ENCODE data around the gene ADCY2.
A peak's percentile ranks its signal among the peaks of the same experiment; 100 is the strongest.

The ADCY2 gene

DNA sequence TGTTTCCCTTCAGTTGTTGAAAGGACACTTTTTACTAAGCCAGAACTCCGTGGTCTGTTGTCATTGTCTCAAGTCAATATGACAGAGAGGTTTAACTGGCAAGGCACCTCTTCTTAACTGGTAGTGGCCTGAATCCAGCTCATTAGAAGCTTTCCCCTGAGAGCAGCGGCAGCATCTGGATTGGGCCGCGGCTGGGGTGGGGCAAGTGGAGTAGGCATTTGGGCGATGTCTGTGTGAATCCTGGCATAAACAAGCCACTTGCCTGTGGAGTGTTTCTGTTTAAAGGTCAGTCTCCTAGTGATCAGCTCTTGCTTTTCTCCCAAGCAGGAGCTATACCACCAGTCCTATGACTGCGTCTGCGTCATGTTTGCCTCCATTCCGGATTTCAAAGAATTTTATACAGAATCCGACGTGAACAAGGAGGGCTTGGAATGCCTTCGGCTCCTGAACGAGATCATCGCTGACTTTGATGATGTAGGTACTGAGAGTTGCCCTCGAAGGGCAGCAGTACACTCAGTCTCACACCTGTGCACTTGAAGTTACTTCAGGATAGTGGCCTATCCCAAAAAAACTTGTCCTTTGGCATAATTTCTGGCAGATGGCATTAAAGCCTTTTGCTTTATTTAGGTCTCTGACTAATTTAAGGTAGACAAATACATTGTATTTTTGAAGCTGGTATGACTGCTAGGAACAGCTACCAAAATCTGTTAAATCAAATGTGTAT is 406.1 kb downstream of the ADCY2 start:
- DNase-seq: no peak

DNA sequence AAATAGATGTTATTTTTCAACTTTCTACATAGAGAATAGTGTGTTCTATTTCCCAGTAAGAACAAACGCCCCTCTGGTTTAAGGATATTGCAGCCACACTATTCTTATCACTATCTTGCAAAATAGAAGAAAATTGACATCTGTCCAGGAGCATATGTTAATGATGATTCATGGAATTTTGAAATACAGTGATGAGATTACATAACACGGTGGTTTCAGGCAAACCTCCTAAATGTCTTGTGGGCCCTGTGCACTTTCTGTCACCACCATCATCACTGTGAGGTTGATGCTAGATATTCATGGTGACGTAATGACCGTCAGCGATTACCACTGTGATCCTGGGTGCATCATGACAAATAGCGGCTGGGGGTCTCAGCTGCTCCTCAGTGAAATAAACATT is 406.9 kb downstream of the ADCY2 start:
- DNase-seq: no peak

DNA sequence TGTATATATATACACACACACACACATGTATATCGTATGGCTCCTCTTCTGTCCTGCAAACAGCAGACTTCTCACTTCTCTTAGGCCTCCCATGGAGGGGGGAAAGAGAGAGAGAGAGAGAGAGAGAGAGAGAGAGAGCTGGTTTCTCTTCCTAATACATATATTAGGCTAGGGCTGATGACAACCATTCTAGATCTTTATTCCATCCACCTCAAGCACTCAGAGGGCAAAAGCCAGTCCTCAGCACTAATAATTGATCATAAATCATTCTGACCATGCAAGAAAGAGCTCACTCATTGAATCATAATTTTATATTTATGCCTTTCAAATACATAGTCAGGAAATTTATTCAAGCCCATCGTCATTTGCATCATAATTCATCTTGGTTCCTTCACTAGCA is 408.0 kb downstream of the ADCY2 start:
- DNase-seq: no peak

DNA sequence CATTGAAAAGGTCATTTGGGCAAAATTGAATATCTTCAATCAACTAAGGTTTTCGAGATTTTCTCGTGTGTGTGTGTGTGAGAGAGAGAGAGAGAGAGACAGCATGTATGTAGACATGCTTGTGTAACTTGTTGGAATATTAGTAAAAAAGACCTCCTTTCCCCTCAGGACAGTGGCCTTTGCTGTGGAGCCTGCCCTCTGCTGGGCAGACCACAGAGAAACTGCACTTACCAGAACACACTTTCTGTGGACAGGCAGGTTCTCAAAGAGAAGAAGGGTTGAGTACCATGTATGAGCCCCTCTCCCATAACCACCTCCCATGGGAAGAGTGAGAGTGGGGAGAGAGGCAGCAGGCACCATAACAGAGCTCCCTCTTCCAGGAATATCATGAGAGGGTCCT is 409.4 kb downstream of the ADCY2 start:
- DNase-seq: no peak

DNA sequence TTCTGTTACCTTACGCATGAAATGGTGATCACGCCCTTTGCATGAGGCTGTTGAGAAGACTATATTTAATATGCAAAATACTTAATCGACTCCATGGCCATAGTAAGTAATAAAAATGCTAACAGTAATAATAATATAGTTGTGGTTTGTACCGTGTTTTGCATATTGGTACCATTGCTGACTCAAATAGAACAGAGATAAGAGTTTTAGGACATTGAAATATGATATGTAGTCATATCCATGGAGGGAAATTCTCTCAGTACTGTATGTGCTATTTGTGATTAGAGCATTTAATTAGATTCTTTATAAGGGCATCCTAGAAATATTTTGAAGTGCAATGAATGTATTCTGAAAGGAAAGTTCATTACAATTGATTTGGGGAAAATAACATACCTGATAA is 413.1 kb downstream of the ADCY2 start:
- no peak for DNase-seq

DNA sequence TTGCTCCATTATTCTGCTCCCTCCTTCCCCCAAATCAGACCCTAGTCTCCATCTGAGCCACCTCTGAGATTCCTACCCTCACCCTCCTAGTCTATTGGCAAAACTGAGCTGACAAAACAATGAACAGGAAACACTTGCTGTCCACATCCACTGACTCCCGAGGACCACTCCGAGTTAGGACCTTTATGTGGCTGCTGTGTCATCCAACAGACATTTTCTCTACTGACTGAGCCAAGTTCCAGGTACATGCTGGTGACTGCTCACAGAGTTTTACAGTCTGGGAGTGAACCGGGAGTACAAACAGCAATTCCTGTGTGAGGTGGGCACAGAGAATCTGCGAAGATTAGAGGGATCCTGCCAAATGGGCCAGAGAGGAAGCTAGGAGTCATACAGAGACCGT is 415.8 kb downstream of the ADCY2 start:
- DNase-seq: no peak

DNA sequence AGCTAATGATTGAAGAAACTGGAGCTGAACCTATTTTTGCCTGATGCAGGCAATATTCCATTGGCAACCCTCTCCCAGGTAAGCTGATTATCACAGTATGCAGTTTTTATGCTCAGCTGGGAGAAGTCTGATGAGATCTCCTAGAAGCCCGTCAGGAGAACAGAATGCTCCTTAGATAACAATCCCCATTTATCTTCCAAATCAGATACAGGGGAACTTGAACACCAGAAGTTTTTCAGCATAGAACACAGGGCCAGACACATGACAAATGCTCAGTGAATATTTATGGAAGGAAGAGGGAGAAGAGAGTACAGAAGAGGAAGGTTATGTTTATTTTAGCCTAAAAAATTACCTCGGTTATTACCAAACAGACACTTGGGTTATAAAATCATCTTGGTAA is 417.1 kb downstream of the ADCY2 start:
- DNase-seq: no peak

DNA sequence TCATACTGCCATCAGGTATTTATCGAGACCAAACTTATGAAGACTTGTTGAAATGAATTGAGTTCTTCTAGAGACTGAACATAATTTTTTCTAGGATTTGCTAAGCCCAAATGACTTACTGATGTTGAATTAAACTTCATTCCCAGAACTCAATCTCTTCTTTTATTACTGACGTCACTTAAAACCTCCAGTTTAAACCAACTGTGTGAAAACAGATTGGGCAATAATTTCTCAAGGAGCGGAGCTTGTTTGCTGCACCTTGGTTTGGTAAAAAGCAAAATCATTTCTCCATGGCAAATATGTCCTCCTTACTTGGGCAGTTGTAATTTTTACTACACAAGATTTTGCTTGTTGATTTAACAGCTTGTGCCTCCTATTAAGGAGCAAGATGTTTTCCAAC is 417.6 kb downstream of the ADCY2 start:
- DNase-seq: no peak

DNA sequence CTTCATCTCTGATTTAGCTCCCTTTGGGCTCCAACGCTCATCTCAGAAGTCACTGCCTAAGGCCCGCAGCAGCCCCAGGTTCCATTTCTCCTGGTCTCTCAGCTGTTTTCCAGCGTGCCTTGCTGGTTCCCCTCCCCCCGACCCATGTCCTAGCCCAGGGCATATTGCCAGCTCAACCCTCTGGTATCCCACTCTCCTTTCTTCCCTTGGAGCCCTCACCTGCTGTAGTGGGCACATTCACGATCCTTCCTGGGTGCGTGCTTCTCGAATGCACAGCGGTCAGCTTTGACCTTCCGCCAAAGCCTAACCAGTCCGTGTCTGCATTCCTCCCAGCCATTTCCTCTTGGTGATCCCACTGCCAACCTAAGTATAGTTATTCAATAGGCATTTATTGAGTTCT is 418.9 kb downstream of the ADCY2 start:
- no peak for DNase-seq

DNA sequence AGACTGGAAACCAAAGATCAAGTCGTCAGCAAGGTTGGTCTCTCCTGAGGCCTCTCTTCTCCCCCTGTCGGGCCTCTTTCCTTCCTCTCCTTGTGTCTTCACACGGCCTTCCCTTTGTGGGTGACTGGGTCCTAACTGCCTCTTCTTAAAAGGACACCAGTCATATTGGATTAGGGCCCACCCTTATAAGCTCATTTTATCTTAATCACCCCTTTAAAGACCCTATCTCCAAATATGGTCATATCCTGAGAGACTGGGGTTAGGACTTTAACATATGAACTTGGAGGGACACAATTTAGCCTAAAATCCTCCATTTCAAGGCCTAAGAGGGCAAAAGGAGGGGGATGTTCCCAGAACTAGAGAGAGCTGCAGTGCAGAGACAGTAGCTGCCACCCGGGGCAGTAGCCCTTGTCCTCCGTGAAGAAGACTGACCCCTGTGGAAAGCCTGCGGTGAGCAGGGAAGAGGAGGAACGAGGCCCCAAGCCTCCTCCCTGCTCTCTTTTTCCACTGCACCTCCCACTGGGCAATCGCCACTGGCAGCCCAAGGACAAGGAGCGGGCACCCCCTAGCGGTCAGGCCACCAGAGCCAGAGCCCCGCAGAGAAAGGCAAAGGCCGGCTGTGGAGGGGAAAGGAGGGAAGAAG is 420.1 kb downstream of the ADCY2 start:
- DNase-seq: peak; percentile 31

DNA sequence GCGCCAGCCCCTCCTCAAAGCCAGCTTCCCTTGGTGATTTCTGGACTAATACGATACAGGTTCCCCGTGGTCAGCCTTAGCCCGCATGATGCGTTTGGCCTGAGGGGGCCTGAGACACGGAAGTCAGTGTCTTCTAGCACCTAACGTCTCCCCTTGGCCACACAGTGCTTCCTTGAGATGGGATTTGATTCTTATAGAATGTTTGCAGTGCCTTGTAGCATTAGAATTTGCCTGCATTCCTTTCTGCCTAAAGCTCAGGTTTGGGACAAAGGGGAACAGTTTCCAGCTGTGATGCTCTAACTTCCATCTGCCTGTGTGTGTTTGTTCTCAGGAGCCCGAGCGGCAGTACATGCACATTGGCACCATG is 420.6 kb downstream of the ADCY2 start:
- no peak for DNase-seq

DNA sequence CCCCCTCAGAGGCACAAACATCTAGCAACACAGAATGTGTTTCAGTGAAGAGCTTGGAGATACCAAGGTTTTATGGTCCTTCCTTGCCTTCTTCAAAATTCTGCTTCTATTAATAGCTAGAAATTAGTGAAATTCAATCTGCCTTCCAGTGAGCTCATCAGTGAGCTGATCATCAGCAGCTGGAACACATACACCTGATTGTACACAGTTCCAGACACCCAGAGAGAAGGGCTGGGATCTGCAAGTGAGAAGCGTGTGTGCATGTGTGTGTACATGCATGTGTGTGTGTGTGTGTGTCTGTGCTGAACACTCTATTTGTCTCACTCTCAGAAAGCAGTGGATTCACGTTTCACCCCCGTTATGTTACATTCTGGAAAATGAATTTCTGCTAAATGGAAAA is 426.5 kb downstream of the ADCY2 start:
- DNase-seq: no peak

DNA sequence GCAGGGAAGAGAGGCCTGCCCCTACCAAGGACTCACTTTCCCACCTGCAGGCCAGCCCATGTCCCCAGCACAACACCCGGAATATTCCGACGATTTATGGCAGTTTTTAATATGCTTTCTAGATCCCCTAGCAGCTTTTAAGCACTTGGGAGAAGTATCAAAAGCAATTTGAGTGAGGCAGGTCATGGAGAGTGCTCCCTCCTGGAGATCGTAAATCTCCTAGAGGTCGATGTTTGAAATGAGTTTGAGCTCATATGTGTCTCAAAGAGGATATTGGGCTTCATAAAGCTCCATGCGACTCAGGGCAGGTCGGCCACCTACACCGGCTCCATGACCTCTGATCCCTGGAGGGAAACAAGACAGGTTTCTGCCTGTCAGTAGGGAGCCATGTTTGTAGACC is 427.7 kb downstream of the ADCY2 start:
- DNase-seq: no peak

DNA sequence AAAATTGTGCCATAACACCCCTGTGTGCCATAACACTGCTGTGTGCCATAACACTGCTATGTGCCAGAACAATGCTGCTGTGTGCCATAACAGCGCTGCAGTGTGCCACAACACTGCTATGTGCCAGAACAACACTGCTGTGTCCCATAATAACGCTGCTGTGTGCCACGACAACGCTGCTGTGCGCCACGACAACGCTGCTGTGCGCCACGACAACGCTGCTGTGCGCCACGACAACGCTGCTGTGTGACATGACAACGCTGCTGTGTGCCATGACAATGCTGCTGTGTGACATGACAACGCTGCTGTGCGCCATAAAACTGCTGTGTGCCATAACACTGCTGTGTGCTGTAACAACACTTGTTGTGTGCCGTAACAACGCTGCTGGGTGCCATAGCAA is 429.1 kb downstream of the ADCY2 start:
- no peak for DNase-seq

DNA sequence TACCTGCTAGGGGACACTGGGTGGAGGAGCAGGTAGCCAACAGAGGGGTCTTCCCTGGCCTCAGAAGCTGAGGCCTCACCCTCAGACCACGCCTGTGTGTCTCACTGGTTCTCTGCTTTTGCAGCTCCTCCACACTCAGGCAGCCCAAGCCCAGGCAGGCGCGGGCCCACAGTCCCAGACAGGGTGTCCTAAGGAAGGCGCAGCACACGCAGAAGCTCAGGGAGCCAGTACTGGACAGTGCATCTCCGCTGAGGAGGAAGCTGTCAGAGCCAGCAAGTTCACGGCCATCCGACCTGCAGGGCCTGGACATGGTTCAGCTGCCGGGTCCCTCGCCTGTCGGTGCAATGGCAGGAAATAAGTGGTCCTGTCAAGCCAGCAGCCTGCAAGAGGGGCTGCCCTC is 429.7 kb downstream of the ADCY2 start:
- no peak for DNase-seq

DNA sequence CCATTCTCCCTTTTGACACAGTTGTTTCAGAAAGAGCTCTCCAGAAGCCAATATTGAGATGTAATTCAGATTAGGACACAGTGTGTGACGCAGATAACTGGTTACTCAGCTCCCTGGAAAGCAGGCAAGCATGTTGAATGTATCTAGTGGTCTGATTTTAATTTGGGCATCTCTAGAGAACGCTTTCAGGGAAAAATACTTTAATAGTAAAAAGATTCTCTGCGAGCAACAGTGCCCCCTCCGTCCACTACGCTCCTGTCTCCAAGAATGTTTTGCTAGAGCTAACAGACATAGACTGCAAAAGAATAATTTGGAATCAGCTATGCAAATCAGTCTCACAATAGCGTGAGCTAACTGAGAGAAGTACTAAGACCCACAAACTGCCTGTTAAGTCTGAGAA is 431.7 kb downstream of the ADCY2 start:
- DNase-seq: no peak

DNA sequence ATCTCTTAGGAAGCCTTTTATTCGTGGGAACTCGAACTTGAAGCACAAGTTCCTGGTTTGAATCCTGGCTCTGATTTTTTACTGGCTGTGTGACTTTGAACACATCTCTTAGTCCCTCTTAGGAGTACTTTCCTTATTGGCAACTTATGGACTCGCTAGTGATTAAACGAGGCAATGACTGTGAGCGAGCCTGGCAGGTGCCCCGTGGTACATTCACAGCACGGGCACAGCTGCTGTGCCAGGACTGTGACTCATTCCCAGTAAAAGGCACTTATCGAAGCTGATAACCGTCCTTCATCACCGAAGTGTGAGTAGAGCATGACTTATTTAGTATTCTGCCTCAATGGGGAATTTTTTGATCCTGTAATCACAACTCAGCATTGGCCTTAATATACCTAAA is 432.3 kb downstream of the ADCY2 start:
- DNase-seq: no peak

DNA sequence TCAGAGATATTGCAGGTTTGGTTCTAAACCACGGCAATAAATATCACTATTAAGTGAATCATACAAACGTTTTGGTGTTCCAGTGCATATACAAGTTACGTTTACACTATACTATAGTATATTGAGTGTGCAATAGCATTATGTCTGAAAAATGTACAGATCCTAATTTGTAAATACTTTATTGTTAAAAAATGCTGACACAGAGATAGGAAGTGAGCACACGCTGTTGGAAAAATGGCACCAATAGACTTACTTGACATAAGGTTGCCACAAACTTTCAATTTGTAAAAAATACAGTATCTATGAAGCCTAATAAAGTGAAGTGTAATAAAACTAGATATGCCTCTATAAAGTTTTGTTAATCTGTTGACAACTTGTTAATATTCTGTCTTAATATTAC is 439.0 kb downstream of the ADCY2 start:
- no peak for DNase-seq

DNA sequence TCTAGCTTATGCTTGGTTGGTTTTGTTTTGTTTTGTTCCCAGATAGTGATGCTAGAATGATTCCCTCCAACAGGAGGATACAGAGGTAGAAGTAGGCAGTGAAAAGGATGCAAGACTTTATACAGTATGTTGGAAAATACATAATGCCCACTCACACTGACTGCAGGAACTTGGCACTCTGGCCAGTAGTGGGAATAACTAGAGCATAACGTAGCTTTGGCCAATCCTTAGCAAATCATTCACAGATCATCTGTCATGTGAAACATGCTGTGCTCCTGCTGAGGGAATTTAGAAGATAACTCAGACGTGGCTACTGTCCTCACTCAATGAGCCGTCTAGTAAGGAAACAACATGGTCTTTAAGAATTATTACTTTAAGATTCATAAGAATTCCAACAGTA is 441.5 kb downstream of the ADCY2 start:
- DNase-seq: no peak

DNA sequence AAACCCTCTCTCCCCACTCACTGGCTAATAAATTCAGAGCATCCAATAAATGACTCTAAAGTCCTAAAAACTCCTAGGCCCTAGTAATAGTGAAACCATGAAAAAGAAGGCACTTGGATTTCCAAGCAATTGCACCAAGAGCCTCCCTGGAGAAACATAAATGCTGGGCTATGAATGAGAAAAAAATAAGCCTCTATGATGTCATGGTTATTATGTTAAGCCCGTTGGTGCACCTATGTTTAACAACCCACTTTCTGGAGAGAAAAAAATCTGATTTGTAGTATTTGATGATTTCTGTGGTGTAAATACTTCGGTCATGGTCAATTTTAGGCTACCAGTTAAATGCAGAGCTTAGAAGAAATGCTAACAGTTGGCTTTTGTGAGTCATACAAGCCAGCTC is 446.6 kb downstream of the ADCY2 start:
- no peak for DNase-seq

DNA sequence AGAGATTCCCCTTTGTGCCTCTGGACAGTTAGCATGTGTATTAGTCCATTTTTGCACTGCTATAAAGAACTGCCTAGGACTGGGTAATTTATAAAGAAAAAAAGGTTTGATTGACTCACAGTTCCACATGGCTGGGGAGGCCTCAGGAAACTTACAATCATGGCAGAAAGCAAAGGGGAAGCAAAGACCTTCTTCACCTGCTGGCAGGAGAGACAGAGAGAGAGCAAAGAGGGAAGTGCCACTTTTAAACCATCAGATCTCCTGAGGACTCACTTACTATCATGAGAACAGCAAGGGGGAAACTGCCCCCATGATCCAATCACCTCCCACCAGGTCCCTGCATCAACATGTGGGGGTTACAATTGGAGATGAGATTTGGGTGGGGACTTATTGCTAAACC is 449.0 kb downstream of the ADCY2 start:
- DNase-seq: no peak

DNA sequence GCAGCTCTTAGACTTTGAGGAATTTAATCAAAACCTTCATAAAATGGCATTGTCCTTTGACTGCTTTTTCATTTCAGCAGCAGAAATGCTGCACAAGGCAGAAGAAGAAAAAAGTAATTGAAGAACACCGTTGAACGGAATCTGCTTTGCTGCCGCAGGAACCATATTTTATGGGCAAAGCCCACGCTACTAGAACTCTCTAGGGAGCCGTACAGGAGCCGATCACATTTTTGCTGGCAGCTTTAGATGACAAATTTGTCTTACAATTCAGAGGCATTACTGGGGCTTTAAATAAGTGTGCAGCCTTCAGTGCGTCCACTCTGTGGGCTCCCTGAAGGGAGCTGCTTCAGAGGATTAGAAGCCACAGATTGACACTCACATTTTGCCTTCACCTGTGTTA is 449.6 kb downstream of the ADCY2 start:
- no peak for DNase-seq

DNA sequence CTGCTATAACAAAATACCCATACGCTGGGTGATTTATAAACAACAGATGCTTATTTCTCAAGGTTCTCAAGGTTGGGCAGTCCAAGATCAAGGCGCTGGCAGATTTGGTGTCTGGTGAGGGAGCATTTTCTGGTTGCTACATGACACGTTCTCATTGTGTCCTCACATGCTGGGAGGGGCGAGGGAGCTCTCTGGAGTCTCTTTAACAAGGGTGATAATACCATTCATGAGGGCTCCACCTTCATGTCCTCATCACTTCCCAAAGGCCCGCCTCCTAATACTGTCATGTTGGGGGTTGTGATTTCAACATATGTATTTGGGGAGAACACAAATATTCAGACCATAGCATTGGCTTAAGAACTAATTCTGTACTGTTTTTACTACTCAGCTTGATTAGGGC is 450.4 kb downstream of the ADCY2 start:
- no peak for DNase-seq

DNA sequence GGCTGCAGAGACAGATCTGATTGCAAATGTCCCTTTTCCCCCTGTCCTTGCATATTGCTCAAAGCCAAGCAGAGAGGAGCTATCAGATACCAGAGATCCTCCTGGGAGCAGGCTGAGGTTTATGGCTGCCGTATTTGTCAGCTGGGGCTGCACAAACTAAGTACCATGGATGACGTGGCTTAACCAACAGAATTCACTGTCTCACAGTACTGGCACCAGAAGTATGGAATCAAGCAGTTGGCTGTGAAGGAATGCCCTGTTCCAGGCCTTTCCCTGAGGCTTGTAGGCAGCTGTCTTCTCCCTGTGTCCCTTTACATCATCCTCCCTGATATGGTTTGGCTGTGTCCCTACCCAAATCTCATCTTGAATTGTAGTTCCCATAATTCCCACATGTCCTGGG is 452.4 kb downstream of the ADCY2 start:
- DNase-seq: no peak

DNA sequence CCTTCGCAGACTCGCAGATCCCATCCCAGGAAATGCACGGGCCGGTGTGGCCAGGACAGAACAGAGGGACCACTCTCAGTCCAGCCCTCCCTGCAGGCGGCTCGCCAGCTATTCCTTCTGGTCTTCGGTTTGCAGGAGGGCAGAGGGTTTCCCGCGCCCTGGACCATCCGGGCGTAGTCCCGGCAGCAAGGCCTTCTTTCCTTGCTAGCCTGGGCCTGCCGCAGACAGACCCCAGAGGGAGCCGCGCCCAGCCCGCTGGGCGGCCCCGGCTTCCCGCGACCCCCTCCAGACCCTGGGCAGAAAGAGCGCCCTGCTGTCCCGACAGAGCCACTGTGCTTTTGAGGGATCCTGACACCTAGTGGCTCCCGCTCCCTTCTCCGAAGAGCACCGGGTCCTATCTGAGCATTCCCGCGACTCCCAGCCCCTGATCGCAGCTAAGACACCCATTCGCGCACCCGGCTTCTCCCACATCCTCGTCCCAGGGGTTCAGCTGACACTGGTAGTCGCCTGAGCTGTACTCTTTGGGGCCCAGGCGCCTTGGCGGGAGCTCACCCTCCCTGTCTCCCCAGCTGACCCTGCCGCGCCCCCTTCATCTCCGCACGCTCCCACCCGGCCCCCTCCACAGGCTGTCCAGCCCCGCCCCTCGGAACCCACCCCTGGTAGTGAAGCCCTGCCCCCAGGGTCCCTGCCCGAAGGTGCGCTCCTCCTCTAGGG is 453.9 kb downstream of the ADCY2 start:
- DNase-seq: no peak
